OCI-LY1 (cell line): ENCODE data around the gene ITGB1BP2.
"Not testable (repeated sequence)": the region's sequence is repeated elsewhere in the genome, so short reads cannot be mapped to it uniquely, and the experiment has no call there.

Source experiments
- CTCF ChIP-seq: fragments of 200-600 bp; sonication (generic), shearing (Covaris generic); IDR thresholded peaks from 2 replicates; pipeline ENCODE4 v1.5.1; 2017; ENCODE audit warnings: mild to moderate bottlenecking, antibody characterized with exemption, low read length, moderate library complexity, mixed read lengths
- EZH2 ChIP-seq: fragments of 200-600 bp; sonication (generic), shearing (Covaris generic); IDR thresholded peaks from 2 replicates; pipeline ENCODE4 v1.8.0; 2017; ENCODE audit warnings: borderline replicate concordance, mixed run types, mild to moderate bottlenecking, antibody characterized with exemption, low read length, moderate library complexity, mixed read lengths

GRCh38 chrX:71300495-71300894, 1.1 kb upstream of the ITGB1BP2 start:
- TF ChIP-seq CTCF, EZH2: not testable (repeated sequence)
